SIG-M5 treated with dmso at 0.1 percent for 504 hours (cell line): ENCODE data around the gene SNAPC1.
"Not testable (repeated sequence)": the region's sequence is repeated elsewhere in the genome, so short reads cannot be mapped to it uniquely, and the experiment has no call there.

ENCODE experiments used
- DNase-seq: peaks from one replicate; lab custom pipeline; 2025; ENCODE audit not compliant: unreplicated experiment; lab: John Stamatoyannopoulos, UW

The SNAPC1 gene

GRCh38 chr14:61761959-61762786, at the start of gene SNAPC1:
TSS of gene SNAPC1 (plus strand) at chr14:61762420. CDS start at chr14:61762461, 41 bp downstream.
- peak; percentile 96 for DNase-seq

- no peak for DNase-seq
Measured at GRCh38 chr14:61713724-61714437, 48.3 kb upstream of the SNAPC1 start.

GRCh38 chr14:61716956-61717355, 45.3 kb upstream of the SNAPC1 start:
- DNase-seq: no peak

GRCh38 chr14:61718039-61718438, 44.2 kb upstream of the SNAPC1 start:
- DNase-seq: no peak

- DNase-seq: no peak
Measured at GRCh38 chr14:61719344-61720293, 42.6 kb upstream of the SNAPC1 start.

- no peak for DNase-seq
Measured at GRCh38 chr14:61720294-61720661, 41.9 kb upstream of the SNAPC1 start.

- no peak for DNase-seq
Measured at GRCh38 chr14:61720741-61721140, 41.5 kb upstream of the SNAPC1 start.

- no peak for DNase-seq
Measured at GRCh38 chr14:61724133-61724532, 38.1 kb upstream of the SNAPC1 start.

- no peak for DNase-seq
Measured at GRCh38 chr14:61726778-61727658, 35.2 kb upstream of the SNAPC1 start.

- no peak for DNase-seq
Measured at GRCh38 chr14:61730756-61731373, 31.4 kb upstream of the SNAPC1 start.

GRCh38 chr14:61733972-61734371, 28.2 kb upstream of the SNAPC1 start:
- no peak for DNase-seq

- no peak for DNase-seq
Measured at GRCh38 chr14:61736751-61737150, 25.5 kb upstream of the SNAPC1 start.

- peak; percentile 18 for DNase-seq
Measured at GRCh38 chr14:61737915-61738314, 24.3 kb upstream of the SNAPC1 start.

GRCh38 chr14:61739133-61739532, 23.1 kb upstream of the SNAPC1 start:
- no peak for DNase-seq

GRCh38 chr14:61742371-61742770, 19.8 kb upstream of the SNAPC1 start:
- DNase-seq: no peak

GRCh38 chr14:61744238-61744637, 18.0 kb upstream of the SNAPC1 start:
- no peak for DNase-seq

- not testable (repeated sequence) for DNase-seq
Measured at GRCh38 chr14:61746346-61746745, 15.9 kb upstream of the SNAPC1 start.

- DNase-seq: no peak
Measured at GRCh38 chr14:61746881-61747280, 15.3 kb upstream of the SNAPC1 start.

- DNase-seq: no peak
Measured at GRCh38 chr14:61747342-61747741, 14.9 kb upstream of the SNAPC1 start.

- DNase-seq: peak; percentile 52
Measured at GRCh38 chr14:61749264-61749663, 13.0 kb upstream of the SNAPC1 start.
